Thyroid gland (tissue), 4 donors: ENCODE results near the gene UFD1.

Experiments used
- CTCF ChIP-seq, 6 experiments: fragments of 200-600 bp in 3 of 6; fragments of 450-650 bp in 3 of 6; sonication (generic) in 3 of 6; IDR thresholded peaks; one replicate each; pipeline ENCODE4 v1.5.1; 2016 to 2019; ENCODE audit warnings: antibody characterized with exemption in 6 of 6, mild to moderate bottlenecking in 2 of 6, inconsistent platforms in 1 of 6, moderate library complexity in 1 of 6
- POLR2A ChIP-seq, 2 donors: fragments of 450-650 bp; IDR thresholded peaks; one replicate each; pipeline ENCODE4 v1.6.1; 2017; ENCODE audit warnings: antibody characterized with exemption in 2 of 2, mild to moderate bottlenecking in 2 of 2, moderate library complexity in 1 of 2

GRCh38 chr22:19450363-19451175, 28.4 kb downstream of the UFD1 start:
- TF ChIP-seq CTCF (IDR thresholded peaks at IDR 0.05): no peak
- no peak for TF ChIP-seq POLR2A (IDR thresholded peaks at IDR 0.05)
